Regular cardiac myocyte (primary cell): Measurements from ENCODE around the gene TMEM271. TPM values are rescaled to one million over a fixed set of nuclear protein-coding genes. Genes with fewer than 3 reads are reported as not detected.

ENCODE experiments used
- total RNA-seq: library from RNA; depleted of rRNA; stranded (reverse); fragments of >200 nt; gene quantifications from 2 replicates; pipeline ENCODE4 v1.2.3, GENCODE V29; 2014

TMEM271 gene
- total RNA-seq = not detected in 2 replicates

GRCh38 chr4:576245-576821, at the start of gene TMEM271:
TSS of gene TMEM271 (minus strand) at chr4:576295. CDS start at chr4:576062, 233 bp downstream.

GRCh38 chr4:624705-625590, 48.9 kb upstream of the TMEM271 start, which contains the start of gene PDE6B:
TSS of gene PDE6B (plus strand) at chr4:625573. CDS start at chr4:625627, 54 bp downstream.

Other genes starting within 250 kb of the TMEM271 start
- gene ZNF141, start 238.5 kb downstream of the TMEM271 start, total RNA-seq = 8.2 and 12.1 TPM in 2 replicates
- gene ZNF721, start 77.1 kb downstream of the TMEM271 start, total RNA-seq = 24.3 and 29.3 TPM in 2 replicates
- gene PIGG, start 77.1 kb downstream of the TMEM271 start, total RNA-seq = 38.3 and 48.1 TPM in 2 replicates
- 0.19 TPM in 1 of 2 replicates, not detected in the other for gene PDE6B, start 49.3 kb upstream of the TMEM271 start, total RNA-seq
- gene ATP5ME, start 98.0 kb upstream of the TMEM271 start, total RNA-seq = 80.6 and 114 TPM in 2 replicates
- gene MYL5, start 98.2 kb upstream of the TMEM271 start, total RNA-seq = 10.7 and 13.8 TPM in 2 replicates
- 2.5 and 5.1 TPM in 2 replicates for gene SLC49A3, start 112.9 kb upstream of the TMEM271 start, total RNA-seq
- gene PCGF3, start 129.5 kb upstream of the TMEM271 start, total RNA-seq = 32.7 and 33.4 TPM in 2 replicates
- gene CPLX1, start 249.8 kb upstream of the TMEM271 start, total RNA-seq = not detected in 2 replicates